HG02642 (cell line): ENCODE results near the gene CDKN1B.

Experiments
- ATAC-seq: cut with Tn5 transposase; IDR thresholded peaks from one replicate; pipeline ENCODE4 v1.9.1; 2021; ENCODE audit warnings: mild to moderate bottlenecking; ENCODE audit not compliant: unreplicated experiment, poor library complexity

The CDKN1B gene

GRCh38 chr12:12748044-12748443 lies 30.9 kb downstream of the CDKN1B start:
- ATAC-seq, result no peak

GRCh38 chr12:12749433-12749832 lies 32.3 kb downstream of the CDKN1B start:
- no peak for ATAC-seq

DNA sequence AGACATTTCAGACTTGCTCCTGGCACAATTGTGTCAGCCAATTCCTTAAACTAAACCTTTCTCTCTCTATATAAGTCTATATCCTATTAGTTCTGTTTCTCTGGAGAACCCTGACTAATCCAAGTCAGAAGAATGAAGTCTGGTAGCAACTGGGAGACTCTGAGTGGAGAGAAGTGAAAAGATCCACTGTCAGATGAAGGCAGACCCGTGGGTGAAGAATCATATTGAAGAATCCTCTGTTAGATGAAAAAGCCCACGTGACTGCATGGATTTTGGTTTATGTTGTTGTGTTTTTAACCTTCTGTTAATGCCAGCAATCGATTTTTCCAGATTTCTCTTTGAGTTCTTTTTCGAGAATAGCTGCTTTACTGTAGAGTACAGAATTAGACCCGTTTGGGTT lies 38.8 kb downstream of the CDKN1B start:
- no peak for ATAC-seq

DNA sequence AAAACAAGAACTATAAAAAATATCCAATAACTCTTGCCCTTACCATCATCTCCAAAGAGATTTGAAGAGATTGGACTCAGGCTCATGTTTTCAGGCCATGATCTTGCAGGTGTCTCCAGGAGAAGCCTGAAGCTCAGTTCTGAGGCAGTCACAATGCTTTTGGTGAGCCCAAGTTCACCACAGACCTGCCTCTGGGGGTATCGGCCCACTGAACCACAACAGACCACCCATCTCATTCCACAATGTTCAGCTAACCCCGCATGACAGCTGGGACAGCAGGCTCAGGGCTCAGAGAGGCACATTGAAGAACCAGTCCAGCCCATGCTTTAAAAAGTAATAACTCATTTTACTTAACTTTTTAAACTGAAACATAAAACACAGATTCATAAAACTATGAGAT lies 40.0 kb downstream of the CDKN1B start:
- no peak for ATAC-seq

DNA sequence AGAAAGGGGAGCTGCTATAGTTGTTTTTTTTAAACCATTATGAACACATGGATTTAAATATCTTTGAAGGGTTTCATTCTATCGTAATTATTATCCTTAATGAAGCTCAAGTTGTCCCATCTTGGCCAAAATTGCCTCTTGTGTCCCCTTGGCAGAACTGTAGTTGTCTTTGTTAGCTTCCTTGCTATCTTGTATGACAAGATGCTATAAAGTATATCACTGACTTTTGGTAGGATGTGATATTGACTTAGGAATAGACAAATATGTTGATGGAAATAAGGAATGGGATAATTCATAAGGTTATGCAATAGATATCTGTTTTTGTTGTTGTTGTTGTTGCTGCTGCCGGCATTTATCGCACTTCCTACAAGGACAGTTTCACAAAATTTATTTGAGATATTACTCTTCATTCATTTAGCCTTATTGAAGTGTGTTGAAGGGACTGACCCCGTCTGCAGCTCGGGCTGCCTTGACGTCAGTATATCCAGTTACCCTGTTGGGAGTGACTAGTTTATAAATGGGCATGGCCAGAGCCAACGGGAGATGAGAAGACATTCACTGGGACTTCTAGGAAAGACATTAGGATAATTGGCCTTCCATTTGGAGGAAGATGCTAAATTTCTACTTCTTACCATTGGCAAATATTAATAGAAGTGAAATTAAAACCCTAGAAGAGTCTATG lies 42.2 kb downstream of the CDKN1B start:
- ATAC-seq, result no peak

- no peak for ATAC-seq
These were observed 47.7 kb downstream of the CDKN1B start for GRCh38 chr12:12764824-12765223.

- ATAC-seq, result no peak
These were observed 53.1 kb downstream of the CDKN1B start for GRCh38 chr12:12770262-12770661.
